GM21529 (cell line): ENCODE measurements around the gene GPR83.
"Not testable (repeated sequence)": the region's sequence is repeated elsewhere in the genome, so short reads cannot be mapped to it uniquely, and the experiment has no call there.

Experiments used
- ATAC-seq: cut with Tn5 transposase; IDR thresholded peaks from one replicate; pipeline ENCODE4 v1.9.1; 2021; ENCODE audit not compliant: unreplicated experiment

The GPR83 gene

DNA sequence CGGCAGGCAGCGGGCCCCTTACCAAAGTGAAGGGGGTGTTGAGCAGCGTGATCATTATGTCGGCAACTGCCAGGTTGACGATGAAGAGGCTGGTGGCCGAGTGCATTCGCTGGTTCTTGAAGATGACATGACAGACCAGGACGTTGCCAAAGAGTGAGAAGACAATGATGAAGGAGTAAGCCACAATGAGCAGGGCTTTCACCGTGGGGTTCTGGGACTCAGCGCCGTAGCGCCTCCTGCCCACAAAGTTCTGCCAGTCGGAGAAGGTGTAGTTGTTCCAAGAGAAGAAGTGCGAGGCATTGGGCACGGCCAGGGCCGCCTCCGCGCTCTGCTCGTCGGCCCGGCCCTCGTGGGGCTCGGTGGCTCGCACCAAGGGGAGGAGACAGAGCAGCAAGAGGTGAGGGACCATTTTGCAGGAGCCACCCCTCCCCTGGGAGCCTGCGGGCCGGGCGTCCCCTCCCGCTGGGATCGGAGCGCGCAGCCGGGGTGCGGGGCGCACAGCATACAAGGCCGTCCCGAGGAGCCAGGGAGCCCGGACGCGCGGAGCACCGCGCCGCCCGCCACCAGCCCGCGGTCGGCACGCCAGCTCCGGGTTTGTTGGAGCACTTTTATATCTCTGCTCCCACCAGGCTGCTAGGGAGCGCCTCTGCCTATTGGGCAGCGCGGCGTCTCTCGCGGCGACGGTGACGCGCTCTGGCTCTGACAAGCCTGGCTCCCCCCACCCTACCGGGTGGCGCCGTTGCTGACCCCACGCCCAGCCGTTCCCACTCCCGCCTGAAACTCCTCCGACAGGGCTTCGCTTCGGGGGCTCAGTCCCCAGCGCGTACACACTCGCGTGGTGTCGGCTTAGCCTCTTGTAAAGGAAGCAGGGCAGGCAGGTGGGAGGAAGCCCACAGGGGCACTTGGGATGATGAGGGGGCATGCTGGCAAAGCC is at the start of gene GPR83:
TSS of gene GPR83 (minus strand) at position 581 of the 934 bp plus-strand sequence. CDS start at position 409, 172 bp downstream.
- no peak for ATAC-seq

DNA sequence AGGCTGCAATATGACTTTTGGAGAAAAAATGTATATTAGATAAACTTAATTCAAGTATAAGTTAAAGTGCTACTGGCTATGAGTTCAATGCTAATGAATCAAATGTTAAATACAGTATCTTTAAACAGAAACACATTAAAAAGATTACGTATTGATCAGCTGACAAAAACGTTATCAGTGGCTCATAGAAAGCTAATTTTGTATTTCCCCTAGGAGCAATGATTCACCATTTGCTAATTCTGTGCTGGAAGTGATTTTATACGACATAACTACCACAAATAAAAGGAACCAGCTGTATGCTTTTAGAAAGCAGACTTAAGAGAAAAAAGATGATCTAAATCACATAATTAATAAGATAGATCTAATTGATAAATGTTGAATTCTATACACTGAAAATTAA is 48.8 kb upstream of the GPR83 start:
- ATAC-seq = no peak

DNA sequence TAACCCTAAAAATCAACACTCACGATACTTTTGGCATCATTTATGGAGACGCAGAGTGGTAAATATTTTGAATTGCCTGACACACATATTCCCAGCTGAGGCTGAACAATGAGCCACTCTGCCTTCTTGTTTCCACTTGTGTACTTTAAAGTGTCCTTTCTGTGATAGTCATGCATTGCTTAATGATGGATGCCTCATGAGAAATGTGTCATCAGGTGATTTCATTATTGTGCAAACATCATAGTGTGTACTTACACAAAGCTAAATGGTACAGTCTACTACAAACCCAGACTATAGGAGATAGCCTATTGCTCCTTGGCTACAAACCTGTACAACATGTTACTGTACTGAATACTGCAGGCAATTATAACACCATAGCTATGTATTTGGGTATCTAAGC is 48.2 kb upstream of the GPR83 start:
- ATAC-seq = no peak

DNA sequence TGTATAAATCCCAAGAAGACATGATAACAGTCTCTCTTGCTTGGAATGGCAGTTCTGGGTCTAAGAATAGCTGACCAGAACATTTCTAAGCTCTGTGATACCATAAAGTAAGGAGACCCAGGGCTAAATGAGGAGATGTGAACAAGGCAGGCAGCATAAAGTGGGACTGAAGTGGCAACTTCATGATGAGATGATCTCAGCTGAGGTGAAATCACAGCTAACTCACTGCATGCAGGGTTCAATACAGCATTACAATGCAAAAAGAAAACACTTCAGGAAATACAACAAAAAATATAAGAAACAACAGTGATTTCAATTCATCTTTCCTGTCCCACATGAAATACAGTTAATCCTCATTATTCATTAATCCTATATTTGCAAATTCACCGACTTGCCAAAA is 47.8 kb upstream of the GPR83 start:
- no peak for ATAC-seq

DNA sequence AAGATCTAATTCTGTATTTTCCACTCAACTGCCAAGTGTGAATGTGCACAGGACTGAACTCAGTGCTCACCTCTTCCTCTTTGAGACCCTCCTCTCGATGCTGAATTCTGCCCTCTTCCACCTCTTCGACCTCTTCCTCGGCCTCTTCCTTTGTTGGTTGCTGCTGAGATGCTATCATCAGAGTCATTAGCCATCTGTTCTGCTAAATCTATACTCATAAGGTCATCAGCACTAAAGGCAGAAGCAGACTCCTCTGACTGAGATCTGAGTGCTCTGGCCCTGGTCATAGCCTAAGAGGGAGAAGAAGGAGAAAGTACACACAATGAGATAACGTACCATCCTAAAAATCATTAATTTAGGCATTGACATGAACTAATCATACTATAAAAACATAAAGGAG is 45.9 kb upstream of the GPR83 start:
- no peak for ATAC-seq

DNA sequence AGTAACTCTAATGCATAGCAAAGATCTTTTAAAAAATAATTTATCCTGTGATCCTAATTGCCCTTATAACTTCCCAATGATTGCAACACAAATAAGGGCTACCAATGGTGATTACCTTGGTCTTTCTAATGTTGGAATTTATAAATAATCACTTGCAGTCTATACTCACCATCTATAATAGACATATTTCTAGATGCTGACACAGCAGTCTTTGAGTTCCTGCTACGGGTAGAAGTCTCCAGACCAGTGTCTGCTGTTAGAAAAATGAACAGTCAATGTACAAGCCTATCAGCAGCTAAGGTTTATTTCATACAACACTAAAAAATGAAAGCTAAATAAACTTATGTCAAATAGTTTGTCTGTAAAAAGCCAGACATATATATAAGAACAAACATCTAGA is 44.4 kb upstream of the GPR83 start:
- ATAC-seq = no peak

DNA sequence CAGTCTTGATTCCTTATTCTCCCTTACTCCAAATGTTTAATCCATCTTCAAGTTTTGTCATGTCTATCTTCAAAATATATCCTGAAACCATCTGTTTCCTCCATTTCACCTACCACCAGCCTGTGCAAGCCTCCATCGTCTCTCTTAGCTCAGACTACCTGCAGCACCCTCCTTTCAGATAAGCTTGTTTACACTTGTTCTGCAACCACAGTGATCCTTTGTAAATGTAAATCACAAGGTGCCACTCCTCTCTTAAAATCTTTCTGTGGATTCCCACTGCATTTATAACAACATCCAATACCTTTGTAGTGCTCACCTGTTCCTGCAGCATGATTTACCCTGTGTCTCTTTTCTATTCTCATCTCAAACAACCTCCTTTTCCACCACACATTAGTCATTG is 31.8 kb upstream of the GPR83 start:
- no peak for ATAC-seq

DNA sequence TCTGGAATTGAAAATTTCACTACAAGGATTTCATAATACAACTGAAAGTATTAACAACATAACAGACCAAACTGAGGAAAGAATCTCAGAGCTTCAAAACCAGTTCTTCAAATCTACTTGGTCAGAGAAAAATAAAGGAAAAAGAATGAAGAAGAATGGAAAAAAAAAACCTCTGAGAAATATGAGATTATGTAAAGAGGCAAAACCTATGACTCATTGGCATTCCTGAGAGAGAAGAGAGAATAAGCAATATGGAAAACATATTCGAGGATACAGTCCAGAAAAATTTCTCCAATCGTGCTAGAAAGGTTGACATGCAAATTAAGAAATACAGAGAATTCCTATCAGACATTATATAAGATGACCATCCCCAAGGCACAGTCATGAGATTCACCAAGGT is 23.4 kb upstream of the GPR83 start:
- no peak for ATAC-seq

DNA sequence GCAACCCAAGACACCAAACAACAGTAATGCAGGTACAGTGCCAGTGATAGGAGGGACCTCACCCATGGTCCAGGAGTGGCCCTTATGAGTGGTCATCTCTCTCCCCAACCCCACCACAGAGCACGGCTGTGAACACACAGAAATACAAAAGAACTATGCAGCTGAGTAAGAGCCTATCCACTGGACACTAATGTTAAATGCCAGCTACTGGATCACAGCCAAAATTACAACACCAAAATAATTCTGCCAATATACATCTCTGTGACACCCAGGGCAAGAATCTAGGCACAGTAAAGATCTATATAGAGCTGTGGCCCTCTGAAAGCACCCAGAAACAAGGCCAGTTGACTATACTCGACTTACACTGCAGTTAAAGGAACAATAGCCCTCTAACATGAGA is 22.8 kb upstream of the GPR83 start:
- no peak for ATAC-seq

DNA sequence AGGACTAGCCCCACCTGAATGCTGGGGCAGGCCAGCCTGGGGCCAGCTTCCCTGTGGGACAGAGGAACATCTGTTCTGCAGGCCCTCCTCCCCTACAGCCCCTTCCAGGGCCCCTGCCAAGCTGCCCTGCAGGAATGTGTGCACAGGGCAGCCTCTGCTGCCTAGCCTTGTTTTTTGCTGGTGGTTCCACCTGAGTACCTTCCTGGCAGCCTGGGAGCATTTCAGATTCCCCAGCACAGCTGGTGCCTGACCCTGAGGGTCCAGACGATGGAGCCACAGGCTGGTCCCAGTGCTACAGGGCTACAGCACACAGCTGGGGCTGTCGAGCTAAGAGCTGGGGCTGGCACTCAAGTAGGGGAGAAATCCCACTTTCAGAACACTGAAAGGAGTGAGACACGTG is 22.3 kb upstream of the GPR83 start:
- no peak for ATAC-seq

DNA sequence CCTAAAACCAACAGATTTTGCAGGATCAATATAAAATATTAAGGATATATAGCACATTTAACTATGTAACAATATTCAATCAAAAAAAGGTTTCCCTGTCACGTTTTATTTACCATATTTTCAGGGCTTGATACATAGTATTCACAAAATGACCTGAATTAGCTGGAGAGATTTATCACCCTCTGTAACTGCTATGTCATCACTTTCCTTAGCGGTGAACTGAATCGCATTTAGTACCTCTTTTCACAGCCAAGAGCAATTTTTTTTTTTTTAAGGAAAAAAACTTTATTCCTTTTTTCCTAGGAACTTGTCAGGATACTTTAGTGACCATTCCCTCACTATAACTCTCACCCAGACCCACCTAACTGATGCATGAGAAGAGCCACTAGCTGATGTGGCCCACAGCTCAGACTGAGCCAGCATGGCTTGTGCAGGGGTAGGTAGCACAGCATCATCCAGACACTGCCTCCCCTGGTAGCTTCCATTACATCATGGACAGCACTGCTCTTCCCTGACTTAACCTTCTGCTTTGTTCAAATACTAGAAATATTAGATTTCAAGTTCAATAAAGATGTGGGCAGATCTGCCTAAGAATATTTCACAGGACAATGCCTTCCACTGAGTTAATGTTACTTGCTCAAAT is 17.0 kb upstream of the GPR83 start:
- ATAC-seq = no peak

DNA sequence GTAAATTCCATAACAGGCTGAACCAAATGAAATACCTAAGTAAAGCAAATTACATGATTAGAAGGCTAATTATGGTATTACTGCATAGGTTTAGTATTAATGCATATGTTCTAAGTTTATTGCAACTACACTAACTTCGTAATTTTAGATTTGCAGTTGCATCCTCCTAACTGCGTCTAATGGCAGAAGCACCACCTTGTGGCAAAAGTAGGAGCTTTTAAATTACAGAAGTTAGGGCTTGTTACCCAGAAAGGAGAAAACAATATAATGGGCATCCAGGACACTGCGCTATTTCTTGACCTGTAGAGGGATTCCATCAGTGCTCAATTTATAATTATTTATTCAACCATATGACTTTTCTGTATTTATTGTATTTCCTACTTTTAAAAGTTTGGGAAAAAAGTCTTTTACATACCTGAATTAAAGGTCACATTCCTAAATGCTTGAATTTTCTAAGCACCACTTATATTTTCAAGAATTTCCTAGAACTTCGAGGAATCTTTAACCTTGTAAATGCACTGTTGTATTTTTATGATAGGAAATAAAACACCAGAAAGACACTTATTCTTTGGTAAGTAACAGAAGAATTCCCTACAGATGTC is 16.3 kb upstream of the GPR83 start:
- ATAC-seq = no peak

DNA sequence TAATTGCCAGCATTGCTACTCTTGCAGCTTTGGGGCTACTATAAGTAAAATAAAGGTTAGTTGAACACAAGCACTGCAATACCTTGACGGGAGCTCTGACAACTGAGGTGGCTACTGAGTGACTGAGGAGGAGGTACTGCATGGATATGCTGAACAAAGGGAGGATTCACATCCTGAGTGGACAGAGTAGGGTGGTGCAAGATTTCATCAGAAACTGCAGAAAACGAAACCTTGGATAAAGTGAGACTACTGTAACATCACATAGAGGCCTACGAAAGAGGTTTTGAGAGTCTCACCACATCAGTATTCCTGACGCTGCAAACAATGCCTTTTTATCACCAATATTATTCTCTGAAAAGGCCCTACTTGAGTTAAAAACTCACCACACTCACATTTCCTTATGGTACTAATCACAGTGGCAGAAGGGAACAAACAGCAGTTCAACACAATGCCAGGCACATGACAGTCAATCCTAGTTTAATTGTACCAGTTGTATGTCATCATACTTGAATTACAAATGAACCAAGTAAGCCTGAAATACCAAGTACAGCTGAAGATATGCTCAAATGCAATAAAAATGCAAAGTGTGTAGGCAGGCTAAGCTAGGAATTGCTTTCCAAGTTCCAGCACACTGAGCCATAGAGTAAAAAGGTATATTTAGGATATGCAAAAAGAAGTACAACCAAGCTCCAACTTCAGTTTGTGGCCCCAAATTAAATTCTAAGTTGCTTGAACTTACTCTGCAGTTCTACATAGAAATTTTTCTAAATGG is 4.0 kb upstream of the GPR83 start:
- ATAC-seq = no peak

DNA sequence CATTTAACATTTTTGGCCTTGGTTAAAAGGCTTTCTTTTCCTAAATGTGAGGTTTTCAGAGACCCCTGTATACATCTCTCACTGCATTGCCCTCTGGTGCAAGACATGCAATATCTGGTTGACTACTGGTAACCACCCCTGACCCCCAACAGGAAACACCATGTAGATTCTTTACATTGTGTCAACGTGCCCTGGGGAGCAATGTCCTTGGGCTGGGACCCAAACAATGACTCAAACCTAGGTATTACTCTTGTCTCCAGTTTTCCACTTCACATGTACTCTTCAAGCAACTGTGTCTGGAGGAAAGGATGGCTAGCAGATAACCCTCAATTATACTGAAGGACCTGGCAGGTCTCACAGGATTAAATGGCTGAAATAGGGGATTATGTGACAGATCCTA is 1.1 kb upstream of the GPR83 start:
- no peak for ATAC-seq

DNA sequence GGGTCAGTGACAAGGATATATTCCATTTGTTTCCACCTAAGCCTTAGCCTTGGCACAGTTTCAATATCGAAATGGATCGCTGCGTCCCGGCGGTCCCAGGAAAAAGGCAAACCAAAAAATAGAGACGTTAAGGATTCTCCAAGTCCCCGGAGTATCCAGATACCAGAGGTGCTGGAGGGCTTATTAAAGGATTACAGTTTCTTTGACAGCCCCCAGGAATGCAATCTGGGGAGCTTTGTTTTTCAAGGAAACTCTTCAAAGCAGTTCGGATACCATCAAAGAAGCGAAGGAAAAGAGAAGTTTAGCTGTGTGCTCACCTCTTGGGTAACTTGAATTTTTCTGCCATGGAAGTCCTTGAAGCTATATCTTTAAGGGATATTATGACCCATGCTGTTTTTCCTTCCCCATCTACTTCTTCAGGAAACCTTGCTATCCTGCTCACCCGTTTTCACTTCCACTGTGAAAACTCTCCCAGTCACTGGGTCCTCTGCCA is 600 bp upstream of the GPR83 start:
- ATAC-seq = no peak

DNA sequence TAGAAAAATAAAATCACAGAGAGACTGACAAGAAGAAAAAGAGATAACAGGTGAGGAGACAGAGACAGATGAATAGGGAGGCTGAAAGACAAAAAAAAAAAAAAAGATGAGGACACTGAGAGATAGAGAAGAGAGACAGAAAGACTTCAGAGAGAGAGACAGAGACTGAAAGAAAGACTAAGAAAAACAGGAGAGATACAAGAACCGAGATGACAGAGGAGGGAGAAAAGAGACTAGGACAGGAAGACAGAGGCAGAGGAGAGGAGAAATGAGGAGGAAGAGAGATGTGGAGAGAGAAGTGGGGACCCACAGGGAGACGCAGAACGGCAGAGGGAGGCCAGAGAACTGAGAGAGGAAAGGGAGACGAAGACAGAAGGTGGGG is 771 bp downstream of the GPR83 start:
- ATAC-seq = no peak

DNA sequence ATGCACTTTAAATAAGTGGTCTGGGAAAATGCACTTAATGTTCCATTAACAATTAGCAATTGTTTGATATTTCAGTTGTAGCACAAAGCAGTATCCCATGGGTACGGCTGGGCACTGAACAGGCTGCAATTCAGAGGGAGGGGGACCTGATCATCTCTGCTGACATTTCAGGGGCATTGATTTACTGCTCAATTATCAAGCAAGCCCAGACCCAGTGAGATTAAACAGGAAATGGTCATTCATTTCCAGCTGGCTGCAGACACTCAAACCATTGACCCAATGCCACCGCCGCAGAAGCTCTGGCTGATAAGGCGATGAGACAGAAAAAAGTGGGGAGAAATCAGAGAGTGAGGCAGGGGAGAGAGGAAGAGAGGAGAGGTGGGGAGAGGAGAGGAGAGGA is 1.2 kb downstream of the GPR83 start:
- ATAC-seq = no peak

DNA sequence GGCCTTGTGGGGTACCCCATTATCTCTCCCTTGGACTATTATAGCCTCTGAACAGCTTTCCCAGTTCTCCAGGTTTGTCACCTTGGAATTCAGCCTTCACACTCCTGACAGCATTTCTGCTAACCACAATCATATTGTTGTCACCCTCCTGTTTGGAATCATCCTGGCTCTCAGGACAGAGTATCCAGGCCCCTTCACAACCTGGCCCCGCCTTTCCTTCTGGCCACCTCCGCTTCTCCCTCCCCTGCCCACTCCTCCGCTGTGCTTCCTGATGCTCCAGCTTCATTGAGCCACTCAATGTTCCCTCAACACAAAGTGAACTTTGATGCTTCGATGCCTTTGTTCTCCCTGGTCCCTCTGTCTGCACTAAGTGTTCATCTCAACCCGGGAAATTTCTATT is 3.1 kb downstream of the GPR83 start:
- ATAC-seq = no peak

DNA sequence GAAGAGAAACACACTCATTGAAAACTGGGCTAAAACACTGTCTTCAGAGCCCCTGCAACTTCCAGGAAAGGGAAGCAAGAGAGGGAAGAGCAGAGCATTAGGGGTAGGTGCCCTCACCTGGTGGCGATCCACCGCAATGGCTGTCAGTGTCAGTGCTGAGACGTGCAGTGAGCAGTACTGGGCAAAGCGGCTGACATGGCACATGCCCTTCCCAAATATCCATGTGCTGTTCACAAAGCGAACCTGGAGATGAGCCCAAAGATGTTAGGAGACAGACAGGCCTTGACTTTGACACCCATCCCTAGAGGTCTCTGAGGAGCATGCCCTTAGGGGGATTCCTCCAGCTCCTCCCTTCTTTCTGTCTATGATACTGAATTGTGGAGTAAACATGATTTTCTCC is 4.9 kb downstream of the GPR83 start:
- no peak for ATAC-seq

DNA sequence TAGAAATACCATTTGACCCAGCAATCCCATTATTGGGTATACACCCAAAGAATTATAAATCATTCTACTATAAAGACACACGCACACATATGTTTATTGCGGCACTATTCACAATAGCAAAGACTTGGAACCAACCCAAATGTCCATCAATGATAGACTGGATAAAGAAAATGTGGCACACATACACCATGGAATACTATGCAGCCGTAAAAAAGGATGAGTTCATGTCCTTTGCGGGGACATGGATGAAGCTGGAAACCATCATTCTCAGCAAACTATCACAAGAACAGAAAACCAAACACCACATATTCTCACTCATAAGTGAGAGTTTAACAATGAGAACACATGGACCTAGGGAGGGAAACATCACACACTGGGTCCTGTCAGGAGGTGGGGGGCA is 9.3 kb downstream of the GPR83 start:
- ATAC-seq = not testable (repeated sequence)

DNA sequence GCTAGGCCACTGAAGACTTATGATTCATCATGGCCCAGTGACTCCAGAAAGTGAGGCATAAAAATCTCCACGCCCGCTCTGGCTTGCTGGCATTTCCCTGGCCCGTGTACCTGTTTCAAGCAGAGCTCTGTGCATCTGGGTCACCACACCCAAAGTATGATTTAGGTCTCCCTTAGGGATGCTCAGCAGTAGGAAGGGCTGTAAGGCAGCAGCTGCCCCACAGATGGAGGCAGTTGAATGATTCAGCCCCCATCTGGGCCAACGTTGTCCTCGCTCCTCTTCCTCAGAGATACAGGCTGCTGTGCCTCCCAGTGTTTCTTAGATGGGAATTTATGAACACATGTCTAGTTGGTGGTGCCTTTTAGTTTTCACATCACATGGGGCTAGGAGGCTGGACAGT is 21.6 kb downstream of the GPR83 start:
- ATAC-seq = no peak
